Spinal cord (tissue), 10 donors: ENCODE data around the gene DNAJB6. TPM values are rescaled to one million over a fixed set of nuclear protein-coding genes. Genes with fewer than 3 reads are reported as not detected.

Experiments used
- DNase-seq, 6 donors: peaks; one replicate each; pipeline versions ENCODE4 v3.0.0 to v3.0.0-alpha.2; 2013 to 2015; ENCODE audit warnings: low spot score in 6 of 6, low read depth in 4 of 6
- H3K27ac ChIP-seq: one replicate; pipeline ENCODE4 v1.5.1; 2013; ENCODE audit warnings: low read depth, low read length, control low read depth
- H3K27me3 ChIP-seq: one replicate; pipeline ENCODE4 v1.6.1; 2013; ENCODE audit warnings: low read length; ENCODE audit not compliant: control insufficient read depth, insufficient read depth
- H3K36me3 ChIP-seq: one replicate; pipeline ENCODE4 v1.6.1; 2013; ENCODE audit warnings: low read length; ENCODE audit not compliant: control insufficient read depth, insufficient read depth
- H3K4me1 ChIP-seq: one replicate; pipeline ENCODE4 v1.6.1; 2013; ENCODE audit warnings: low read length; ENCODE audit not compliant: control insufficient read depth, insufficient read depth
- H3K4me3 ChIP-seq: one replicate; pipeline ENCODE4 v1.5.1; 2013; ENCODE audit warnings: low read depth, low read length, control low read depth
- H3K9me3 ChIP-seq: one replicate; pipeline ENCODE4 v1.6.1; 2013; ENCODE audit warnings: low read length; ENCODE audit not compliant: control insufficient read depth, insufficient read depth
- WGBS: methylation state at CpG from one replicate; pipeline ENCODE4 v1.1.5; 2013; ENCODE audit warnings: missing lambda C conversion rate; ENCODE audit not compliant: insufficient coverage; 5-methylcytosine and 5-hydroxymethylcytosine counted together
- polyA plus RNA-seq, 2 donors: library from polyadenylated mRNA; unstranded; fragments of 120-200 nt; gene quantifications; one replicate each; pipeline ENCODE4 v1.2.1, GENCODE V29; 2013; ENCODE audit not compliant: insufficient read length in 2 of 2
- total RNA-seq, 2 donors: library from RNA; depleted of rRNA in 1 of 2; stranded (reverse); fragments of 120-200 nt in 1 of 2; fragments of >200 nt in 1 of 2; gene quantifications; one replicate each; pipeline versions ENCODE4 v1.2.3 to v1.2.4, GENCODE V29; 2013 to 2014
- donor health status: healthy.

The DNAJB6 gene
- total and polyA plus RNA-seq, 4 donors: 120 to 225 (median 179) TPM

DNA sequence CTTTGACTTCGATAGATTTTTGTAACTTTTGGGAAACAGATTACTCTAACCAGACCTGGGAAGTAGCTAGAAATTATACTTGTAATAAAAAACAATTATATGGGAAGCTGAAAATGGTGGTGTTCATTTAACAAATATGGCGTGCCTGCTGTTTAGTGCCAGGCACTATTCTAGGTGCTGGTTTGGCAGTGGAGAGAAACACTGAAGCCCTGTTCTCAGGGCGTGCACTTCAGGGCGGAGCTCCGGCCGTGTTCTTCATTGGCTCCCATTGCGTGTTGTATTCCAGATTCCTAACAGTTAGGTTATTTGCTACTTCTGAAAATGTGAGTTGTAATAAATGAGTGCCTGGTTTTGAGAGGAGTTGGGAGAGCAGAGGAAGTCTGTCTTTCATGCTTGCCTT is 38.6 kb downstream of the DNAJB6 start:
- 91% methylated on average over 6 of the region's 7 CpGs for WGBS
- H3K36me3 ChIP-seq: peaks cover 25% of the 10 kb centered on the region
- H3K27ac ChIP-seq: no peak overlapping the region

GRCh38 chr7:157377436-157378124 is 40.8 kb downstream of the DNAJB6 start:
- Histone ChIP-seq H3K27ac (no peak overlapping the region), H3K9me3 (no peaks in the 10 kb centered on the region), H3K4me1 (no peaks in the 10 kb centered on the region), H3K27me3 (no peaks in the 10 kb centered on the region), H3K36me3 (peaks cover 14% of the 10 kb centered on the region), H3K4me3 (no peak overlapping the region)
- WGBS: 91% methylated on average over 6 of the region's 11 CpGs
- no peak for DNase-seq

More for the DNA sequence above, 38.6 kb downstream of the DNAJB6 start:
- Histone ChIP-seq H3K4me1 (no peaks in the 10 kb centered on the region), H3K4me3 (no peak overlapping the region), H3K27me3 (no peaks in the 10 kb centered on the region), H3K9me3 (no peaks in the 10 kb centered on the region)
- no peak for DNase-seq

DNA sequence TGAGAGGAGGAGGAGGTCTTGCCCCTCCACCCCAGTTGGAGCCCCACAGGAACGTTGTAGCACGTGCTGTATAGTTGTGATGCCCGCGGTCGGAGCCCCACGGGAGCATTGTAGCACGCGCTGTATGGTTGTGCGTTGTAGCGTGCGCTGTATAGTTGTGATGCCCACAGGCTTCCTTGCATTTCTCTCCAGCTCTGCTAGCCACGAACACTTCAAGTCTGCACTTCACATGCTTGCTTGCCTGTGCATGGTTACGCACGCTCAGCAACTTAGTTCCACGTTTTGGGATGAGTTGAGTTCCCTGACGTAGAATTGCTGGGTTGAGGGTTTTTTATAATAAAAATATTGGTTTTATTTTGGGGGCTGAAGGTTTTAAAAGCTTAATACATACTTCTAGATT is 41.6 kb downstream of the DNAJB6 start:
- peaks cover 16% of the 10 kb centered on the region for H3K36me3 ChIP-seq
- DNase-seq: no peak
- H3K9me3 ChIP-seq: no peaks in the 10 kb centered on the region
- no peak overlapping the region for H3K27ac ChIP-seq
- no peak overlapping the region for H3K4me3 ChIP-seq
- no peaks in the 10 kb centered on the region for H3K4me1 ChIP-seq
- H3K27me3 ChIP-seq: no peaks in the 10 kb centered on the region
- WGBS: 88% methylated on average over 11 of the region's 16 CpGs

- no peaks in the 10 kb centered on the region for H3K27me3 ChIP-seq
- no peak overlapping the region for H3K4me3 ChIP-seq
- WGBS: no CpG with 5 or more reads among the region's 1 CpG
- DNase-seq: no peak
- peaks cover 18% of the 10 kb centered on the region for H3K36me3 ChIP-seq
- no peaks in the 10 kb centered on the region for H3K4me1 ChIP-seq
- H3K27ac ChIP-seq: no peak overlapping the region
- no peaks in the 10 kb centered on the region for H3K9me3 ChIP-seq
These were observed 42.7 kb downstream of the DNAJB6 start for GRCh38 chr7:157379493-157379892.

DNA sequence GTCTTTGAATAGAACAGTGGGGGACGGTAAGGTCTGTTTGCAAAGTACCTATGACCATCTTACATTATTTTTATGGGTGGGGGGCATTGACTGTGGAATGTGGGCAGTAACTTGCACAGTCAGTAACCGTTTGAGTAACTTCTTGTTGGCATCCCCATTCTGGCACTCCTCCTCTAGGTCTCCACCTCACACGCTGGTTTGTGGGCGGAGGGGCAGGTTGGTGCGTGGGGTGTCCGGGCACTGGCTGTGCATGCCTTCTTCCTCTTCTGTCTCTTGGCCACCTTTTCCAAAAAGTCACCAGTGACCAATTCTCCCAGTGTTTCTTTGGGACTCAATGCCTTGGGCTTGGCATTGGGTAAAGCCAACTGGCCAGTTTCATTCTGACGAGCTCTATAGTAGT is 43.6 kb downstream of the DNAJB6 start:
- Histone ChIP-seq H3K4me3 (no peak overlapping the region), H3K4me1 (no peaks in the 10 kb centered on the region), H3K27me3 (no peaks in the 10 kb centered on the region), H3K27ac (no peak overlapping the region), H3K36me3 (peaks cover 19% of the 10 kb centered on the region), H3K9me3 (no peaks in the 10 kb centered on the region)
- no peak for DNase-seq
- WGBS: 89% methylated on average over 6 of the region's 7 CpGs

DNA sequence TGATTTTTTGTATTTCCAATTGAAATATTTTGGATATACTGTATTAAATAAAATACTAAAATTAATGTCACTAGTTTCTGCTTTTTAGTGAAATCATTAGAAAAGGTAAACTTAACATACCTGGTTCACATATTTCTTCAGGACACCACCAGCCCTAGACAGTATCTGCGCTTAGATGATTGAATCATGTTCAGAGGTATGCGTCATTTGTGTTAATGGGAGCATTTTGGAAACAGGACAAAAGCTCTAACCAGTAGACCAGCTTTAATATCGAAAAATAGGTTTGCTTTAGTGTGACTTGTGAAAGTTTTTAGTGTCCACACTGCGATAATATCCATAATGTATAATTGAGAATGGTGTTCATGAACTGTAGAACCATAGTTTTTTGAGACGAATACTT is 47.1 kb downstream of the DNAJB6 start:
- 100% methylated on average over 2 of the region's 5 CpGs for WGBS

DNA sequence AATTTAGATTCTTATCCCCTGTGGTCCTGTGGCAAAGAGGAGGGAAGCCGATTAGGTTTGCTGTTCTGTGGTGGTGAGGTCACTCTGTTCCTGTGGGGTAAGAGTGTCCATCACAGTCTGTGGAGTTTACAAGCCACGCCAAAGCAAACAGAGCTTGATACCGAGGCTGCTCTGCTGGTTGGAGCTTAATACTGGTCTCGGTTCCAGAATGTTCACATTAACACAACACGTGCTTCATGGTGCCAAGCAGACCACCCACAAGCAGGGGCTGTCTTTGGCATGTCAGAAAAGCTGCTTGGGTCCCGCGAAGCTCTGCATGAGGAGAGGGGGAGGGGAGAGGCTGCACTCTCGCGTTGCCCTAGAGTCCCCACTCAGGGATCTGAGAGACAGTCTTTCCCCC is 47.5 kb downstream of the DNAJB6 start:
- no peak overlapping the region for H3K27ac ChIP-seq
- peaks cover 19% of the 10 kb centered on the region for H3K36me3 ChIP-seq
- no peaks in the 10 kb centered on the region for H3K27me3 ChIP-seq
- H3K4me3 ChIP-seq: no peak overlapping the region
- peak in 1 of 6 donors; percentile 16 for DNase-seq
- 39% methylated on average over 7 of the region's 9 CpGs for WGBS
- no peaks in the 10 kb centered on the region for H3K9me3 ChIP-seq
- H3K4me1 ChIP-seq: no peaks in the 10 kb centered on the region

More for the DNA sequence above, 47.1 kb downstream of the DNAJB6 start:
- no peak overlapping the region for H3K27ac ChIP-seq
- no peaks in the 10 kb centered on the region for H3K9me3 ChIP-seq
- H3K4me1 ChIP-seq: no peaks in the 10 kb centered on the region
- no peaks in the 10 kb centered on the region for H3K27me3 ChIP-seq
- DNase-seq: no peak
- H3K36me3 ChIP-seq: peaks cover 19% of the 10 kb centered on the region
- H3K4me3 ChIP-seq: no peak overlapping the region

- Histone ChIP-seq H3K36me3 (peaks cover 34% of the 10 kb centered on the region), H3K27me3 (no peaks in the 10 kb centered on the region), H3K4me1 (peaks cover 5% of the 10 kb centered on the region), H3K27ac (no peak overlapping the region), H3K9me3 (no peaks in the 10 kb centered on the region), H3K4me3 (no peak overlapping the region)
- DNase-seq: peak; percentile 19 to 87 (median 34)
- 63% methylated on average over 13 of the region's 23 CpGs for WGBS
These were observed 50.4 kb downstream of the DNAJB6 start for GRCh38 chr7:157386979-157387800.

GRCh38 chr7:157388301-157388700 is 51.5 kb downstream of the DNAJB6 start:
- Histone ChIP-seq H3K27me3 (no peaks in the 10 kb centered on the region), H3K4me1 (peaks cover 5% of the 10 kb centered on the region), H3K27ac (no peak overlapping the region), H3K9me3 (no peaks in the 10 kb centered on the region), H3K4me3 (no peak overlapping the region), H3K36me3 (peaks cover 30% of the 10 kb centered on the region)
- 100% methylated on average over 4 of the region's 5 CpGs for WGBS
- DNase-seq: no peak
